Left lung (tissue), 10 donors: ENCODE data around the gene ASTN2. TPM values are rescaled to one million over a fixed set of nuclear protein-coding genes. Genes with fewer than 3 reads are reported as not detected.

Experiments
- ATAC-seq: fragments of 200-7000 bp; cut with Tn5 transposase; one replicate; pipeline ENCODE4 v1.9.1; 2020; ENCODE audit warnings: moderate library complexity
- DNase-seq, 4 donors: peaks; one replicate each; pipeline ENCODE4 v3.0.0-alpha.2; 2013 to 2020
- H3K27ac ChIP-seq, 2 donors: fragments of 200-600 bp; sonication (generic) in 1 of 2; one replicate each; pipeline versions ENCODE4 v1.5.0 to v1.8.0; 2020 to 2021
- H3K27me3 ChIP-seq, 2 donors: fragments of 200-600 bp; sonication (generic) in 1 of 2; one replicate each; pipeline versions ENCODE4 v1.5.0 to v1.8.0; 2020 to 2021
- H3K36me3 ChIP-seq, 2 donors: fragments of 200-600 bp; sonication (generic) in 1 of 2; one replicate each; pipeline versions ENCODE4 v1.5.0 to v1.8.0; 2020 to 2021
- H3K4me1 ChIP-seq, 2 donors: fragments of 200-600 bp; one replicate each; pipeline ENCODE4 v1.8.0; 2021
- H3K4me3 ChIP-seq, 2 donors: fragments of 200-600 bp; sonication (generic) in 1 of 2; one replicate each; pipeline versions ENCODE4 v1.5.0 to v1.8.0; 2020 to 2021; ENCODE audit warnings: mild to moderate bottlenecking in 1 of 2
- H3K9me3 ChIP-seq, 2 donors: fragments of 200-600 bp; sonication (generic) in 1 of 2; one replicate each; pipeline versions ENCODE4 v1.5.0 to v1.8.0; 2020 to 2021
- CTCF ChIP-seq, 2 donors: fragments of 200-600 bp; sonication (generic) in 1 of 2; IDR thresholded peaks; one replicate each; pipeline versions ENCODE4 v1.5.0 to v1.8.0; 2021; ENCODE audit warnings: antibody characterized with exemption in 2 of 2
- intact Hi-C, 2 donors: fragments of 100-400 bp; cut with DNase I; formaldehyde crosslinking; loops; one replicate each; pipeline versions ENCODE4 v1.11.2 to v1.14.2; 2022
- polyA plus RNA-seq, 6 donors: library from polyadenylated mRNA; unstranded; fragments of 120-200 nt; gene quantifications; one replicate each; pipeline ENCODE4 v1.2.1, GENCODE V29; 2013; ENCODE audit not compliant: insufficient read length in 6 of 6
- total RNA-seq, 2 donors: library from RNA; stranded (reverse); fragmentation: NEBNext Ultra II Directional; extraction: Animal tissue kit (Norgen Biotek cat#: 25700); gene quantifications; one replicate each; pipeline ENCODE4 v1.2.1, GENCODE V29; 2021
- donor health status: DM: no; HTN: yes; CAD: no.
- donor health status: DM: no; HTN: no; CAD: no.

Gene ASTN2
- total and polyA plus RNA-seq, 8 donors: 3.1 to 5.5 (median 4.5) TPM

- DNase-seq: no peak
- no peak overlapping the region for H3K4me3 ChIP-seq
- no peaks in the 10 kb centered on the region for H3K4me1 ChIP-seq
- no peaks in the 10 kb centered on the region for H3K9me3 ChIP-seq
- H3K27ac ChIP-seq: no peak overlapping the region
- H3K36me3 ChIP-seq: no peaks in the 10 kb centered on the region
- no peak for ATAC-seq
- no peak for TF ChIP-seq CTCF (IDR thresholded peaks at IDR 0.05)
- intact Hi-C loops: no loop called here
- H3K27me3 ChIP-seq: peaks cover 0 to 4% of the 10 kb centered on the region in 2 donors
These were observed 19.7 kb upstream of the ASTN2 start for GRCh38 chr9:117434566-117434965.

- intact Hi-C loops: no loop called here
- Histone ChIP-seq H3K4me3 (no peak overlapping the region), H3K36me3 (no peaks in the 10 kb centered on the region), H3K27ac (no peak overlapping the region), H3K27me3 (no peaks in the 10 kb centered on the region), H3K9me3 (no peaks in the 10 kb centered on the region), H3K4me1 (no peaks in the 10 kb centered on the region)
- no peak for ATAC-seq
- no peak for TF ChIP-seq CTCF (IDR thresholded peaks at IDR 0.05)
- no peak for DNase-seq
These were observed 16.0 kb upstream of the ASTN2 start for GRCh38 chr9:117430813-117431212.

- intact Hi-C loops: no loop called here
- H3K27me3 ChIP-seq: peaks cover 0 to 5% of the 10 kb centered on the region in 2 donors
- H3K4me1 ChIP-seq: no peaks in the 10 kb centered on the region
- no peak overlapping the region for H3K27ac ChIP-seq
- no peak for ATAC-seq
- no peak overlapping the region for H3K4me3 ChIP-seq
- no peaks in the 10 kb centered on the region for H3K36me3 ChIP-seq
- TF ChIP-seq CTCF (IDR thresholded peaks at IDR 0.05): no peak
- no peak for DNase-seq
- H3K9me3 ChIP-seq: no peaks in the 10 kb centered on the region
These were observed 12.6 kb upstream of the ASTN2 start for GRCh38 chr9:117427357-117427913.

GRCh38 chr9:117425566-117425965 lies 10.7 kb upstream of the ASTN2 start:
- Histone ChIP-seq H3K36me3 (no peaks in the 10 kb centered on the region), H3K4me1 (no peaks in the 10 kb centered on the region), H3K9me3 (no peaks in the 10 kb centered on the region), H3K27me3 (peaks cover 0 to 10% of the 10 kb centered on the region in 2 donors), H3K4me3 (no peak overlapping the region), H3K27ac (no peak overlapping the region)
- DNase-seq (no peak), ATAC-seq (no peak)
- intact Hi-C loops: no loop called here
- no peak for TF ChIP-seq CTCF (IDR thresholded peaks at IDR 0.05)

- no peaks in the 10 kb centered on the region for H3K9me3 ChIP-seq
- H3K4me1 ChIP-seq: no peaks in the 10 kb centered on the region
- DNase-seq (no peak), ATAC-seq (no peak)
- intact Hi-C loops: no loop called here
- TF ChIP-seq CTCF (IDR thresholded peaks at IDR 0.05): no peak
- H3K36me3 ChIP-seq: no peaks in the 10 kb centered on the region
- H3K4me3 ChIP-seq: no peak overlapping the region
- H3K27me3 ChIP-seq: peaks cover 0 to 23% of the 10 kb centered on the region in 2 donors
- no peak overlapping the region for H3K27ac ChIP-seq
These were observed 9.4 kb upstream of the ASTN2 start for GRCh38 chr9:117424291-117424690.
